Body of pancreas (tissue), 4 donors: ENCODE results near the gene NELFA. TPM values are rescaled to one million over a fixed set of nuclear protein-coding genes. Genes with fewer than 3 reads are reported as not detected.
A peak's percentile ranks its signal among the peaks of the same experiment; 100 is the strongest.
"Not testable (repeated sequence)": the region's sequence is repeated elsewhere in the genome, so short reads cannot be mapped to it uniquely, and the experiment has no call there.

ENCODE experiments used
- ATAC-seq: fragments of 150-250 bp; one replicate; pipeline ENCODE4 v1.9.1; 2016
- DNase-seq, 4 donors: peaks; one replicate each; pipeline ENCODE4 v3.0.0-alpha.2; 2019
- H3K27ac ChIP-seq, 4 donors: fragments of 200-600 bp; sonication (generic); 1 replicate in 3 of 4; 2 replicates in 1 of 4; pipeline versions ENCODE4 v1.5.1 to v1.6.1; 2016 to 2019; ENCODE audit warnings: mild to moderate bottlenecking in 1 of 4, mixed read lengths in 1 of 4, moderate library complexity in 1 of 4
- H3K27me3 ChIP-seq, 2 donors: fragments of 200-600 bp; sonication (generic); one replicate each; pipeline ENCODE4 v1.6.0; 2016; ENCODE audit warnings: mild to moderate bottlenecking in 1 of 2
- H3K36me3 ChIP-seq, 2 donors: fragments of 200-600 bp; sonication (generic); replicated peaks in 1 of 2; 2 replicates each; pipeline ENCODE4 v1.5.1; 2016; ENCODE audit warnings: low read depth in 2 of 2; ENCODE audit not compliant: insufficient read depth in 1 of 2
- H3K4me1 ChIP-seq: fragments of 200-600 bp; sonication (generic); one replicate; pipeline ENCODE4 v1.6.0; 2016
- H3K4me3 ChIP-seq, 2 donors: fragments of 200-600 bp; sonication (generic); 1 replicate in 1 of 2; 2 replicates in 1 of 2; pipeline ENCODE4 v1.5.1; 2016 to 2019
- H3K9me3 ChIP-seq, 3 donors: fragments of 200-600 bp; sonication (generic); 1 replicate in 2 of 3; 2 replicates in 1 of 3; pipeline ENCODE4 v1.5.1; 2016
- POLR2A ChIP-seq, 3 donors: fragments of 450-650 bp; IDR thresholded peaks; one replicate each; pipeline ENCODE4 v1.6.1; 2016; ENCODE audit warnings: antibody characterized with exemption in 3 of 3, mild to moderate bottlenecking in 2 of 3
- WGBS, 2 donors: methylation state at CpG; one replicate each; pipeline ENCODE4 v1.1.5; 2017; 5-methylcytosine and 5-hydroxymethylcytosine counted together
- intact Hi-C: fragments of 100-400 bp; cut with DNase I; formaldehyde crosslinking; loops from one replicate; pipeline ENCODE4 v1.15.1; 2023
- total RNA-seq, 2 donors: library from RNA; depleted of rRNA; stranded (reverse); fragments of >200 nt; gene quantifications; one replicate each; pipeline ENCODE4 v1.1.0, GENCODE V29; 2016
- TF ChIP-seq, protein P1 (sequence below), 7 experiments: fragments of 450-650 bp in 4 of 7; fragments of 200-600 bp in 3 of 7; sonication (generic) in 3 of 7; IDR thresholded peaks; one replicate each; pipeline ENCODE4 v1.5.1; 2016 to 2019; ENCODE audit warnings: antibody characterized with exemption in 7 of 7

Gene NELFA
- total RNA-seq, 2 donors from 2014 or later, result 19.7 to 74.5 TPM

DNA sequence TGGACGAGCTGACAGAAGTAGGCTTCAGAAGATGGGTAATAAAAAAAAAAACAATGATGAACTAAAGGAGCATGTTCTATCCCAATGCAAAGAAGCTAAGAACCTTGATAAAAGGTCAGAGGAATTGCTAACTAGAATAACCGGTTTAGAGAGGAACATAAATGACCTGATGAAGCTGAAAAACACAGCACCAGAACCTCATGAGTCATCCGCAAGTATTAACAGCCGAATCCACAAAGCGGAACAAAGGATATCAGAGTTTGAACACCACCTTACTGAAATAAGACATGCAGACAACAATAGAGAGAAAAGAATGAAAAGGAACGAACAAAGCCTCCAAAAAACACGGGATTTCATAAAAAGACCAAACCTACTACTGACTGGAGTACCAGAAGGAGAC is 10.5 kb downstream of the NELFA start:
- intact Hi-C loops, result no loop called here
- Histone ChIP-seq H3K4me3 (no peak overlapping the region), H3K27me3 (no peaks in the 10 kb centered on the region), H3K4me1 (peaks cover 17% of the 10 kb centered on the region), H3K27ac (peak overlapping the region in 2 of 4 donors; percentile 49 to 55), H3K9me3 (no peaks in the 10 kb centered on the region), H3K36me3 (no peaks in the 10 kb centered on the region)
- no peak for TF ChIP-seq POLR2A (IDR thresholded peaks at IDR 0.05)
- TF ChIP-seq, protein P1, sequence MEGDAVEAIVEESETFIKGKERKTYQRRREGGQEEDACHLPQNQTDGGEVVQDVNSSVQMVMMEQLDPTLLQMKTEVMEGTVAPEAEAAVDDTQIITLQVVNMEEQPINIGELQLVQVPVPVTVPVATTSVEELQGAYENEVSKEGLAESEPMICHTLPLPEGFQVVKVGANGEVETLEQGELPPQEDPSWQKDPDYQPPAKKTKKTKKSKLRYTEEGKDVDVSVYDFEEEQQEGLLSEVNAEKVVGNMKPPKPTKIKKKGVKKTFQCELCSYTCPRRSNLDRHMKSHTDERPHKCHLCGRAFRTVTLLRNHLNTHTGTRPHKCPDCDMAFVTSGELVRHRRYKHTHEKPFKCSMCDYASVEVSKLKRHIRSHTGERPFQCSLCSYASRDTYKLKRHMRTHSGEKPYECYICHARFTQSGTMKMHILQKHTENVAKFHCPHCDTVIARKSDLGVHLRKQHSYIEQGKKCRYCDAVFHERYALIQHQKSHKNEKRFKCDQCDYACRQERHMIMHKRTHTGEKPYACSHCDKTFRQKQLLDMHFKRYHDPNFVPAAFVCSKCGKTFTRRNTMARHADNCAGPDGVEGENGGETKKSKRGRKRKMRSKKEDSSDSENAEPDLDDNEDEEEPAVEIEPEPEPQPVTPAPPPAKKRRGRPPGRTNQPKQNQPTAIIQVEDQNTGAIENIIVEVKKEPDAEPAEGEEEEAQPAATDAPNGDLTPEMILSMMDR (IDR thresholded peaks at IDR 0.05), result no peak
- ATAC-seq (no peak), DNase-seq (no peak)
- 59 to 62% methylated on average over 7 of the region's 7 CpGs for WGBS, 2 donors

GRCh38 chr4:1997712-1998111 is 11.1 kb downstream of the NELFA start:
- peak overlapping the region in 1 of 4 donors; percentile 5 for H3K27ac ChIP-seq
- intact Hi-C loops, result no loop called here
- H3K4me1 ChIP-seq, result peaks cover 17% of the 10 kb centered on the region
- H3K9me3 ChIP-seq, result no peaks in the 10 kb centered on the region
- TF ChIP-seq, protein P1 (IDR thresholded peaks at IDR 0.05), result no peak
- no peak for TF ChIP-seq POLR2A (IDR thresholded peaks at IDR 0.05)
- no peaks in the 10 kb centered on the region for H3K27me3 ChIP-seq
- WGBS, 2 donors, result 93 to 99% methylated on average over 4 of the region's 4 CpGs
- H3K4me3 ChIP-seq, result no peak overlapping the region
- no peak for ATAC-seq
- no peaks in the 10 kb centered on the region for H3K36me3 ChIP-seq
- DNase-seq, result no peak

- TF ChIP-seq, protein P1 (IDR thresholded peaks at IDR 0.05), result no peak
- TF ChIP-seq POLR2A (IDR thresholded peaks at IDR 0.05), result no peak
- peaks cover 17% of the 10 kb centered on the region for H3K4me1 ChIP-seq
- H3K4me3 ChIP-seq, result no peak overlapping the region
- intact Hi-C loops, result no loop called here
- H3K36me3 ChIP-seq, result no peaks in the 10 kb centered on the region
- DNase-seq, result no peak
- H3K27me3 ChIP-seq, result no peaks in the 10 kb centered on the region
- no peak for ATAC-seq
- H3K9me3 ChIP-seq, result no peaks in the 10 kb centered on the region
- WGBS, 2 donors, result 80 to 92% methylated on average over 3 of the region's 3 CpGs
- no peak overlapping the region for H3K27ac ChIP-seq
Observed at GRCh38 chr4:1996866-1997611, 11.7 kb downstream of the NELFA start.

DNA sequence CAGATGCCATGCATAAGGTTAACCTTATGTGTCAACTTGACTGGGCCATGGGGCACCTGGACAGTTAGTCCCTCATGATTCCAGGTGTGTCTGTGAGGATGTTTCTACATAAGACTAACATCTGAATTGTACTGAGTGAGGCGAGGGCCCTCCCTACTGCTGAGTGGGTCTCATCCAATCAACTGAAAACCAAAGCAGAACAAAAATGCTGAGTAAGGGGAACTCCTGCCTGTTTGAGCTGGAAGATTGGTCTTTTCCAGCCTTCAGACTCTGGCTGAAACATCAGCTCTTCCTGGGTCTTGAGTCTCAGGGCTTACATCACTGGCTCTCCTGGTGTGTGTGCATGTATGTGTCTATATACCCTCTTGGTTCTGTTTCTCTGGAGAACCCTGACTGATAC is 13.8 kb downstream of the NELFA start:
- Histone ChIP-seq H3K27me3 (no peaks in the 10 kb centered on the region), H3K9me3 (no peaks in the 10 kb centered on the region), H3K27ac (no peak overlapping the region), H3K4me3 (no peak overlapping the region), H3K36me3 (no peaks in the 10 kb centered on the region), H3K4me1 (peaks cover 17% of the 10 kb centered on the region)
- intact Hi-C loops, result no loop called here
- TF ChIP-seq, protein P1 (IDR thresholded peaks at IDR 0.05), result no peak
- no peak for TF ChIP-seq POLR2A (IDR thresholded peaks at IDR 0.05)
- WGBS, 2 donors, result 70 to 100% methylated on average over 1 of the region's 1 CpG
- DNase-seq (no peak), ATAC-seq (no peak)

- intact Hi-C loops, DNase-seq, H3K9me3 ChIP-seq, H3K36me3 ChIP-seq, H3K4me3 ChIP-seq, H3K27ac ChIP-seq, ATAC-seq, H3K27me3 ChIP-seq: not testable (repeated sequence)
- peaks cover 14% of the 10 kb centered on the region for H3K4me1 ChIP-seq
- 95 to 98% methylated on average over 20 of the region's 20 CpGs for WGBS, 2 donors
Observed at GRCh38 chr4:1993718-1994516, 14.9 kb downstream of the NELFA start.
